Measurements from ENCODE around the gene PPM1M.

GRCh38 chr3:52291508-52292181, 46.1 kb downstream of the PPM1M start:
- TF ChIP-seq EZH2 (IDR thresholded peaks at IDR 0.05; ENCODE audit: insufficient read depth, poor library complexity, severe bottlenecking), result no peak
- no peak for TF ChIP-seq EZH2phosphoT487 (IDR thresholded peaks at IDR 0.05; ENCODE audit: insufficient read depth, low read depth)
